Endothelial cell of umbilical vein (primary cell): Measurements from ENCODE around the gene ASB5.

Experiments used
- CTCF ChIP-seq, 2 donors: IDR thresholded peaks; 1 replicate in 1 of 2; 2 replicates in 1 of 2; pipeline ENCODE4 v1.5.1; 2011; ENCODE audit warnings: low read length in 2 of 2, mild to moderate bottlenecking in 2 of 2, moderate library complexity in 2 of 2, control low read depth in 1 of 2, inconsistent platforms in 1 of 2, low read depth in 1 of 2; ENCODE audit not compliant: insufficient read depth in 1 of 2; ENCODE audit errors: extremely low read depth in 1 of 2
- FOS ChIP-seq: IDR thresholded peaks from 2 replicates; pipeline ENCODE4 v1.6.1; 2011; ENCODE audit warnings: mild to moderate bottlenecking, low read length, moderate library complexity, borderline replicate concordance; ENCODE audit not compliant: insufficient read depth
- MAX ChIP-seq: IDR thresholded peaks from 2 replicates; pipeline ENCODE4 v1.6.1; 2011; ENCODE audit not compliant: insufficient read depth, insufficient read length
- POLR2A ChIP-seq: IDR thresholded peaks from 2 replicates; pipeline ENCODE4 v1.6.1; 2012; ENCODE audit warnings: low read depth, mild to moderate bottlenecking, control low read depth, low read length

GRCh38 chr4:176271749-176272148 lies 2.7 kb upstream of the ASB5 start:
- TF ChIP-seq CTCF (IDR thresholded peaks at IDR 0.05; ENCODE audit: extremely low read depth in 1 of 2, insufficient read depth in 1 of 2, low read depth in 1 of 2, low read length in 2 of 2) (no peak), POLR2A (no peak), MAX (no peak), FOS (no peak)
